GM12878 (cell line): ENCODE results near the gene MASP1. TPM values are rescaled to one million over a fixed set of nuclear protein-coding genes. Genes with fewer than 3 reads are reported as not detected.

Experiments used
- ATAC-seq: fragments of 200-7000 bp; cut with Tn5 transposase; 3 replicates; pipeline ENCODE4 v1.9.1; 2020; ENCODE audit warnings: mild to moderate bottlenecking, moderate library complexity
- BruUV-seq: library from RNA; stranded (reverse); fragments of 400-500 nt; replicated peaks from 2 replicates; lab custom pipeline; 2021; lab: Mats Ljungman, UMichigan
- CTCF ChIA-PET: fragments of 300-600 bp; sonication (Branson Sonifier 250); formaldehyde crosslinking; extraction: SDS; loops from one replicate; lab custom pipeline; 2021; ENCODE audit warnings: inconsistent platforms; lab: Yijun Ruan, JAX
- POLR2A ChIA-PET: fragments of 350-600 bp; formaldehyde crosslinking; extraction: SDS; loops from one replicate; lab custom pipeline; 2021; ENCODE audit warnings: inconsistent platforms; lab: Charles Lee
- RAD21 ChIA-PET: fragments of 300-600 bp; sonication (Branson Sonifier 250); formaldehyde crosslinking; loops from one replicate; lab custom pipeline; 2023; ENCODE audit warnings: antibody characterized with exemption; ENCODE audit not compliant: unreplicated experiment; lab: Charles Lee
- SMC1A ChIA-PET: fragments of 300-600 bp; sonication (Branson Sonifier 250); formaldehyde crosslinking; loops from one replicate; lab custom pipeline; 2023; ENCODE audit not compliant: unreplicated experiment, uncharacterized antibody; lab: Charles Lee
- DNase-seq: peaks from one replicate; pipeline ENCODE4 v3.0.0-alpha.2; 2011; ENCODE audit warnings: low read depth, low spot score
- FAIRE-seq: peaks from 3 replicates; lab custom pipeline; 2011; peaks lifted over from hg19 to GRCh38; lab: Jason Lieb, UNC
- H2AFZ ChIP-seq: 2 replicates; pipeline ENCODE4 v1.6.0; 2011; ENCODE audit warnings: low read depth, low read length, control low read depth; ENCODE audit not compliant: control insufficient read depth
- H3K27ac ChIP-seq: 2 replicates; pipeline ENCODE4 v1.5.1; 2011; ENCODE audit warnings: control low read depth; ENCODE audit not compliant: control insufficient read depth, insufficient read depth
- H3K27me3 ChIP-seq, 2 experiments: replicated peaks in 1 of 2; 2 replicates each; pipeline versions ENCODE4 v1.6.0 to v1.6.1; 2011; ENCODE audit warnings: low read length in 1 of 2; ENCODE audit not compliant: control insufficient read depth in 2 of 2, insufficient read depth in 2 of 2
- H3K36me3 ChIP-seq, 2 experiments: 2 replicates each; pipeline ENCODE4 v1.5.1; 2011; ENCODE audit warnings: low read length in 1 of 2; ENCODE audit not compliant: control insufficient read depth in 2 of 2, insufficient read depth in 2 of 2
- H3K4me1 ChIP-seq: 2 replicates; pipeline ENCODE4 v1.6.1; 2011; ENCODE audit warnings: mild to moderate bottlenecking, low read length, moderate library complexity, mixed read lengths; ENCODE audit not compliant: control insufficient read depth, insufficient read depth
- H3K4me2 ChIP-seq: 2 replicates; pipeline ENCODE4 v1.6.0; 2011; ENCODE audit warnings: control low read depth; ENCODE audit not compliant: control insufficient read depth, insufficient read depth
- H3K4me3 ChIP-seq: fragments of 200-600 bp; sonication (generic); 2 replicates; pipeline ENCODE4 v1.5.1; 2016
- H3K79me2 ChIP-seq: 2 replicates; pipeline ENCODE4 v1.6.0; 2011; ENCODE audit warnings: low read length; ENCODE audit not compliant: control insufficient read depth, insufficient read depth
- H3K9ac ChIP-seq: 2 replicates; pipeline ENCODE4 v1.8.0; 2011; ENCODE audit warnings: low read length, control low read depth, mixed read lengths; ENCODE audit not compliant: control insufficient read depth, insufficient read depth
- H3K9me3 ChIP-seq: replicated peaks from 3 replicates; pipeline ENCODE4 v1.5.1; 2011; ENCODE audit warnings: mild to moderate bottlenecking, low read length; ENCODE audit not compliant: control insufficient read depth, insufficient read depth
- H4K20me1 ChIP-seq: 2 replicates; pipeline ENCODE4 v1.6.0; 2011; ENCODE audit not compliant: control insufficient read depth, insufficient read depth
- EP300 ChIP-seq, 2 experiments: fragments of 150-350 bp in 1 of 2; IDR thresholded peaks; 2 replicates each; pipeline ENCODE4 v1.6.1; 2011 to 2012; ENCODE audit warnings: low read depth in 2 of 2, low read length in 2 of 2, borderline replicate concordance in 1 of 2, improper control_type of control experiment in 1 of 2, inconsistent platforms in 1 of 2; ENCODE audit not compliant: control insufficient read depth in 1 of 2
- HCFC1 ChIP-seq: fragments of 150-350 bp; IDR thresholded peaks from 2 replicates; pipeline ENCODE4 v1.6.1; 2014; ENCODE audit warnings: low read length
- MTA2 ChIP-seq: fragments of 450-650 bp; IDR thresholded peaks from 2 replicates; pipeline ENCODE4 v1.6.1; 2016; ENCODE audit warnings: low read depth, mild to moderate bottlenecking, moderate library complexity
- MYB ChIP-seq: fragments of 150-350 bp; IDR thresholded peaks from 2 replicates; pipeline ENCODE4 v1.6.1; 2014; ENCODE audit warnings: mild to moderate bottlenecking, low read depth, low read length, borderline replicate concordance
- NFYB ChIP-seq: IDR thresholded peaks from 2 replicates; pipeline ENCODE4 v1.6.1; 2011; ENCODE audit warnings: low read depth, mild to moderate bottlenecking, low read length, improper control_type of control experiment, moderate library complexity; ENCODE audit not compliant: insufficient read depth
- TARDBP ChIP-seq: IDR thresholded peaks from 2 replicates; pipeline ENCODE4 v1.6.1; 2016; ENCODE audit warnings: borderline replicate concordance
- YY1 ChIP-seq: IDR thresholded peaks from 2 replicates; pipeline ENCODE4 v1.6.1; 2011; ENCODE audit warnings: low read depth, mild to moderate bottlenecking, low read length
- WGBS: methylation state at CpG from one replicate; pipeline ENCODE4 v1.1.6; 2016; ENCODE audit warnings: low lambda C conversion rate; ENCODE audit not compliant: insufficient replicate concordance, insufficient coverage; ENCODE audit errors: missing lambda C conversion rate; 5-methylcytosine and 5-hydroxymethylcytosine counted together
- in situ Hi-C: fragments of 300-500 bp; cut with MboI; formaldehyde crosslinking; loops from 9 replicates; pipeline ENCODE4 v1.14.3; 2018; ENCODE audit warnings: mixed read lengths
- intact Hi-C: fragments of 100-400 bp; cut with micrococcal nuclease; formaldehyde crosslinking; loops from one replicate; pipeline ENCODE4 v1.14.2; 2022; ENCODE audit not compliant: unreplicated experiment
- polyA plus RNA-seq, 11 experiments: library from polyadenylated mRNA; depleted of rRNA in 4 of 11; unstranded in 6 of 11; stranded (reverse) in 5 of 11; fragments of >200 nt; fragmentation: Nextera tagmentation in 4 of 11; fragmentation: Illumina TruSeq in 1 of 11; extraction: Ambion mirVana in 4 of 11; extraction: Trizol in 1 of 11; gene quantifications; 1 replicate in 1 of 11; 2 replicates in 10 of 11; pipeline versions ENCODE4 v1.2.1 to v1.2.3, GENCODE V29; 2011 to 2016; ENCODE audit warnings: inconsistent platforms in 2 of 11, missing spikeins in 2 of 11, low read depth in 1 of 11
- total RNA-seq, 4 experiments: library from RNA; depleted of rRNA in 3 of 4; stranded (reverse); fragments of >200 nt in 3 of 4; fragmentation: Illumina TruSeq in 1 of 4; extraction: Trizol in 1 of 4; gene quantifications; 2 replicates each; pipeline versions ENCODE4 v1.2.1 to v1.2.3, GENCODE V29; 2013 to 2021
- TF ChIP-seq, protein P1 (sequence below): fragments of 450-650 bp; IDR thresholded peaks from 2 replicates; pipeline ENCODE4 v1.6.1; 2016; ENCODE audit warnings: mild to moderate bottlenecking
- TF ChIP-seq, protein P2 (sequence below): IDR thresholded peaks from 2 replicates; pipeline ENCODE4 v1.6.1; 2011; ENCODE audit warnings: low read depth, mild to moderate bottlenecking, low read length, moderate library complexity, borderline replicate concordance; ENCODE audit errors: extremely low read depth

The MASP1 gene
- total and polyA plus RNA-seq, 10 of the 15 experiments (the other 5 are each of a cell fraction or from before 2014, with no cell fraction given): 0.05 TPM; not detected in 9

DNA sequence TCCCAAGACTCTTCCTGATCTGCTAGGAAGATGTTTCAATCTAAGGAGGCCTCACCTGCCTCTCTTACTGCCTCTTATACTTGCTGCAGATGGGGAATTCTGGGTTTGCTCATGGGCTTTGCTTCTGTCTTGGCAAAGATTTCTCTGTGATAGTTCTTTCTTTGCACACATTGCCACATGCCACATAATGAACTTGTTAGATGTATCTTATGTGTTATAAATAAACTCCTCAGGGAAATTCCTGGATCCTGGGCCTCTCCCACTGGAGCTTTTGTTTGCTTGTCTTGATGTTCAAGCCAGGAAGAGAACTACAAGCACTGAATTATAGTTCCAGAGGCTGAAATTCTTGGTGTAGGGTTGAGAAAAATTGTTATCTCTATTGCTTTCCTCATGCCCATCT, 82.0 kb downstream of the MASP1 start:
- DNase-seq (no peak), FAIRE-seq (no peak), ATAC-seq (no peak)
- BruUV-seq: no TSS peak
- no peaks in the 10 kb centered on the region for H3K79me2 ChIP-seq
- SMC1A ChIA-PET: interaction anchor here (1.3 kb wide), 1 partner anchor 10 kb away, joined by 3 read pairs; no protein-coding TSS in a partner anchor
- in situ Hi-C loops (no loop called here), intact Hi-C loops (no loop called here)
- no peaks in the 10 kb centered on the region for H3K4me1 ChIP-seq
- H3K4me3 ChIP-seq: no peak overlapping the region
- H3K36me3 ChIP-seq: no peaks in the 10 kb centered on the region
- peaks cover 3% of the 10 kb centered on the region; the same call in 2 of the 3 replicates for H3K9me3 ChIP-seq
- no peak overlapping the region for H2AFZ ChIP-seq
- POLR2A ChIA-PET: no interaction called here
- H4K20me1 ChIP-seq: no peaks in the 10 kb centered on the region
- H3K27me3 ChIP-seq: 0 out of 4 replicates have a peak, but pooled peaks cover 1 to 3% of the 10 kb centered on the region in 2 experiments
- RAD21 ChIA-PET: no interaction called here
- H3K9ac ChIP-seq: no peak overlapping the region
- H3K27ac ChIP-seq: no peak overlapping the region
- TF ChIP-seq, protein P1, sequence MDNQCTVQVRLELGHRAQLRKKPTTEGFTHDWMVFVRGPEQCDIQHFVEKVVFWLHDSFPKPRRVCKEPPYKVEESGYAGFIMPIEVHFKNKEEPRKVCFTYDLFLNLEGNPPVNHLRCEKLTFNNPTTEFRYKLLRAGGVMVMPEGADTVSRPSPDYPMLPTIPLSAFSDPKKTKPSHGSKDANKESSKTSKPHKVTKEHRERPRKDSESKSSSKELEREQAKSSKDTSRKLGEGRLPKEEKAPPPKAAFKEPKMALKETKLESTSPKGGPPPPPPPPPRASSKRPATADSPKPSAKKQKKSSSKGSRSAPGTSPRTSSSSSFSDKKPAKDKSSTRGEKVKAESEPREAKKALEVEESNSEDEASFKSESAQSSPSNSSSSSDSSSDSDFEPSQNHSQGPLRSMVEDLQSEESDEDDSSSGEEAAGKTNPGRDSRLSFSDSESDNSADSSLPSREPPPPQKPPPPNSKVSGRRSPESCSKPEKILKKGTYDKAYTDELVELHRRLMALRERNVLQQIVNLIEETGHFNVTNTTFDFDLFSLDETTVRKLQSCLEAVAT: no peak
- TF ChIP-seq HCFC1 (no peak), TARDBP (no peak), YY1 (no peak), MTA2 (no peak), EP300 (IDR thresholded peaks at IDR 0.05; ENCODE audit: borderline replicate concordance in 1 of 2, control insufficient read depth in 1 of 2, low read depth in 2 of 2, low read length in 2 of 2) (no peak)
- H3K4me2 ChIP-seq: no peak overlapping the region
- CTCF ChIA-PET: interaction anchor here (0.7 to 1.5 kb wide), 3 partner anchors 9 to 470 kb away, joined by 3 to 4 read pairs (median 3); no protein-coding TSS in a partner anchor

DNA sequence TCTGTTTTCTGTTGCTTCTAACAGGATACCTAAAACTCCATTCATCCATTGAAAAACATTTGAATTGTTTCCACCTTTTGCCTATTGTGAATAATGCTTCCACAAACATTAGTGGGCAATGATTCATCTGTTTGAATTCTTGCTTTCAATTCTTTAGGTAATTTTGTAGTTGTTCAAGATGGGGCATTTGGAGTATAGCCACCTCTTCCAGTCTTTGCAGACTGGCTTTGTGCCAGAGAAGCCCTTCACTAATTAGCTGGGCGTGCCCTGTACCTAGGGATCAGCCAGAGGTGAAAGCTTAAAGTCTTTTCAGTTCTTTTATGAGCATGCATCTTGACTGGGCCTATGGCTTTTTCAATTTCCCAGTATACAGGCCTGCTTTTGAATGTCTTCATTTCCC, 83.4 kb downstream of the MASP1 start:
- H3K79me2 ChIP-seq: no peaks in the 10 kb centered on the region
- CTCF ChIA-PET: no interaction called here

More for the DNA sequence above, 83.4 kb downstream of the MASP1 start:
- intact Hi-C loops: no loop called here
- no peaks in the 10 kb centered on the region for H3K4me1 ChIP-seq
- no peak overlapping the region for H2AFZ ChIP-seq
- H3K9me3 ChIP-seq: peaks cover 3% of the 10 kb centered on the region; the same call in 2 of the 3 replicates
- ChIA-PET RAD21 (no interaction called here), POLR2A (no interaction called here), SMC1A (no interaction called here)
- no peaks in the 10 kb centered on the region for H3K36me3 ChIP-seq
- 0 out of 4 replicates have a peak, but pooled peaks cover 1 to 3% of the 10 kb centered on the region in 2 experiments for H3K27me3 ChIP-seq
- no peak overlapping the region for H3K27ac ChIP-seq
- H3K4me3 ChIP-seq: no peak overlapping the region
- TF ChIP-seq MYB: no peak
- TF ChIP-seq NFYB: no peak
- TF ChIP-seq, protein P2, sequence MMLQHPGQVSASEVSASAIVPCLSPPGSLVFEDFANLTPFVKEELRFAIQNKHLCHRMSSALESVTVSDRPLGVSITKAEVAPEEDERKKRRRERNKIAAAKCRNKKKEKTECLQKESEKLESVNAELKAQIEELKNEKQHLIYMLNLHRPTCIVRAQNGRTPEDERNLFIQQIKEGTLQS: no peak
- 5% methylated on average over 1 of the region's 1 CpG for WGBS
- ATAC-seq: no peak
- H3K4me2 ChIP-seq: no peak overlapping the region
- in situ Hi-C loops: no loop called here
- BruUV-seq: no TSS peak
- DNase-seq: no peak
- no peaks in the 10 kb centered on the region for H4K20me1 ChIP-seq
- H3K9ac ChIP-seq: no peak overlapping the region
- no peak for FAIRE-seq
